Measurements from ENCODE around the gene PDE4D. TPM values are rescaled to one million over a fixed set of nuclear protein-coding genes. Genes with fewer than 3 reads are reported as not detected.
"Not testable (repeated sequence)": the region's sequence is repeated elsewhere in the genome, so short reads cannot be mapped to it uniquely, and the experiment has no call there.

Gene PDE4D
- total and polyA plus RNA-seq, 9 donors, result 21.1 to 65.9 (median 33.0) TPM

GRCh38 chr5:59607138-59607765 is 286.3 kb downstream of the PDE4D start:
- DNase-seq, result no peak
- 88% methylated on average over 1 of the region's 4 CpGs for WGBS (ENCODE audit: insufficient coverage)
- Histone ChIP-seq H3K9me3 (replicated peaks; ENCODE audit: control insufficient read depth, low read depth, low read length) (no peaks in the 10 kb centered on the region), H3K27ac (ENCODE audit: low read length) (no peak overlapping the region), H3K4me1 (ENCODE audit: control insufficient read depth, insufficient read depth, low read length) (no peaks in the 10 kb centered on the region), H3K4me3 (ENCODE audit: low read length) (no peak overlapping the region), H3K36me3 (ENCODE audit: control insufficient read depth, insufficient read depth, low read length) (no peaks in the 10 kb centered on the region), H3K27me3 (ENCODE audit: control insufficient read depth, insufficient read depth, low read length) (no peaks in the 10 kb centered on the region)

- Histone ChIP-seq H3K9me3 (replicated peaks; ENCODE audit: control insufficient read depth, low read depth, low read length) (no peaks in the 10 kb centered on the region), H3K27ac (ENCODE audit: low read length) (no peak overlapping the region)
- no CpG with 5 or more reads among the region's 1 CpG for WGBS (ENCODE audit: insufficient coverage)
Observed at GRCh38 chr5:59605915-59606314, 287.6 kb downstream of the PDE4D start.

GRCh38 chr5:59604111-59604510 is 289.4 kb downstream of the PDE4D start:
- no CpG with 5 or more reads among the region's 4 CpGs for WGBS (ENCODE audit: insufficient coverage)
- H3K27me3 ChIP-seq (ENCODE audit: control insufficient read depth, insufficient read depth, low read length), result no peaks in the 10 kb centered on the region
- no peak for DNase-seq
- no peaks in the 10 kb centered on the region for H3K9me3 ChIP-seq (replicated peaks; ENCODE audit: control insufficient read depth, low read depth, low read length)
- H3K36me3 ChIP-seq (ENCODE audit: control insufficient read depth, insufficient read depth, low read length), result peaks cover 2% of the 10 kb centered on the region
- no peaks in the 10 kb centered on the region for H3K4me1 ChIP-seq (ENCODE audit: control insufficient read depth, insufficient read depth, low read length)
- no peak overlapping the region for H3K27ac ChIP-seq (ENCODE audit: low read length)
- no peak overlapping the region for H3K4me3 ChIP-seq (ENCODE audit: low read length)

More at GRCh38 chr5:59605915-59606314, 287.6 kb downstream of the PDE4D start:
- H3K4me1 ChIP-seq (ENCODE audit: control insufficient read depth, insufficient read depth, low read length), result no peaks in the 10 kb centered on the region
- no peaks in the 10 kb centered on the region for H3K27me3 ChIP-seq (ENCODE audit: control insufficient read depth, insufficient read depth, low read length)
- H3K36me3 ChIP-seq (ENCODE audit: control insufficient read depth, insufficient read depth, low read length), result no peaks in the 10 kb centered on the region
- no peak overlapping the region for H3K4me3 ChIP-seq (ENCODE audit: low read length)
- DNase-seq, result no peak

GRCh38 chr5:59600998-59601397 is 292.5 kb downstream of the PDE4D start:
- WGBS (ENCODE audit: insufficient coverage), result no CpG with 5 or more reads among the region's 3 CpGs
- Histone ChIP-seq H3K27ac (ENCODE audit: low read length) (no peak overlapping the region), H3K4me1 (ENCODE audit: control insufficient read depth, insufficient read depth, low read length) (no peaks in the 10 kb centered on the region), H3K9me3 (replicated peaks; ENCODE audit: control insufficient read depth, low read depth, low read length) (no peaks in the 10 kb centered on the region), H3K36me3 (ENCODE audit: control insufficient read depth, insufficient read depth, low read length) (peaks cover 2% of the 10 kb centered on the region), H3K4me3 (ENCODE audit: low read length) (no peak overlapping the region), H3K27me3 (ENCODE audit: control insufficient read depth, insufficient read depth, low read length) (no peaks in the 10 kb centered on the region)
- DNase-seq, result no peak

GRCh38 chr5:59600153-59600552 is 293.4 kb downstream of the PDE4D start:
- Histone ChIP-seq H3K4me1 (ENCODE audit: control insufficient read depth, insufficient read depth, low read length) (no peaks in the 10 kb centered on the region), H3K4me3 (ENCODE audit: low read length) (no peak overlapping the region), H3K27me3 (ENCODE audit: control insufficient read depth, insufficient read depth, low read length) (no peaks in the 10 kb centered on the region), H3K36me3 (ENCODE audit: control insufficient read depth, insufficient read depth, low read length) (peaks cover 2% of the 10 kb centered on the region), H3K27ac (ENCODE audit: low read length) (no peak overlapping the region), H3K9me3 (replicated peaks; ENCODE audit: control insufficient read depth, low read depth, low read length) (no peaks in the 10 kb centered on the region)
- WGBS (ENCODE audit: insufficient coverage), result no CpG with 5 or more reads among the region's 2 CpGs
- DNase-seq, result no peak

GRCh38 chr5:59599729-59600128 is 293.8 kb downstream of the PDE4D start:
- Histone ChIP-seq H3K4me3 (ENCODE audit: low read length) (no peak overlapping the region), H3K9me3 (replicated peaks; ENCODE audit: control insufficient read depth, low read depth, low read length) (no peaks in the 10 kb centered on the region), H3K36me3 (ENCODE audit: control insufficient read depth, insufficient read depth, low read length) (peaks cover 2% of the 10 kb centered on the region), H3K4me1 (ENCODE audit: control insufficient read depth, insufficient read depth, low read length) (no peaks in the 10 kb centered on the region), H3K27ac (ENCODE audit: low read length) (no peak overlapping the region), H3K27me3 (ENCODE audit: control insufficient read depth, insufficient read depth, low read length) (no peaks in the 10 kb centered on the region)
- 92% methylated on average over 1 of the region's 2 CpGs for WGBS (ENCODE audit: insufficient coverage)
- no peak for DNase-seq

GRCh38 chr5:59598547-59598874 is 295.0 kb downstream of the PDE4D start:
- peaks cover 2% of the 10 kb centered on the region for H3K36me3 ChIP-seq (ENCODE audit: control insufficient read depth, insufficient read depth, low read length)
- peak overlapping the region; percentile 9 for H3K27ac ChIP-seq (ENCODE audit: low read length)
- peak; percentile 21 for DNase-seq
- no peaks in the 10 kb centered on the region for H3K4me1 ChIP-seq (ENCODE audit: control insufficient read depth, insufficient read depth, low read length)
- no peak overlapping the region for H3K4me3 ChIP-seq (ENCODE audit: low read length)
- H3K27me3 ChIP-seq (ENCODE audit: control insufficient read depth, insufficient read depth, low read length), result no peaks in the 10 kb centered on the region
- no peaks in the 10 kb centered on the region for H3K9me3 ChIP-seq (replicated peaks; ENCODE audit: control insufficient read depth, low read depth, low read length)
- no CpG with 5 or more reads among the region's 2 CpGs for WGBS (ENCODE audit: insufficient coverage)

GRCh38 chr5:59597690-59598546 is 295.6 kb downstream of the PDE4D start:
- Histone ChIP-seq H3K36me3 (ENCODE audit: control insufficient read depth, insufficient read depth, low read length) (peaks cover 2% of the 10 kb centered on the region), H3K9me3 (replicated peaks; ENCODE audit: control insufficient read depth, low read depth, low read length) (no peaks in the 10 kb centered on the region), H3K4me3 (ENCODE audit: low read length) (no peak overlapping the region), H3K4me1 (ENCODE audit: control insufficient read depth, insufficient read depth, low read length) (no peaks in the 10 kb centered on the region), H3K27ac (ENCODE audit: low read length) (peak overlapping the region; percentile 9), H3K27me3 (ENCODE audit: control insufficient read depth, insufficient read depth, low read length) (no peaks in the 10 kb centered on the region)
- WGBS (ENCODE audit: insufficient coverage), result 60% methylated on average over 2 of the region's 6 CpGs
- DNase-seq, result no peak

- Histone ChIP-seq H3K36me3 (ENCODE audit: control insufficient read depth, insufficient read depth, low read length) (peaks cover 2% of the 10 kb centered on the region), H3K27ac (ENCODE audit: low read length) (no peak overlapping the region), H3K27me3 (ENCODE audit: control insufficient read depth, insufficient read depth, low read length) (no peaks in the 10 kb centered on the region), H3K4me3 (ENCODE audit: low read length) (no peak overlapping the region), H3K4me1 (ENCODE audit: control insufficient read depth, insufficient read depth, low read length) (no peaks in the 10 kb centered on the region), H3K9me3 (replicated peaks; ENCODE audit: control insufficient read depth, low read depth, low read length) (no peaks in the 10 kb centered on the region)
- DNase-seq, result no peak
- WGBS (ENCODE audit: insufficient coverage), result 100% methylated on average over 1 of the region's 2 CpGs
Observed at GRCh38 chr5:59596586-59597350, 296.8 kb downstream of the PDE4D start.

- not testable (repeated sequence) for DNase-seq; H3K4me3 ChIP-seq (ENCODE audit: low read length); H3K27me3 ChIP-seq (ENCODE audit: control insufficient read depth, insufficient read depth, low read length); H3K4me1 ChIP-seq (ENCODE audit: control insufficient read depth, insufficient read depth, low read length); H3K27ac ChIP-seq (ENCODE audit: low read length); H3K9me3 ChIP-seq (replicated peaks; ENCODE audit: control insufficient read depth, low read depth, low read length); H3K36me3 ChIP-seq (ENCODE audit: control insufficient read depth, insufficient read depth, low read length)
- 100% methylated on average over 2 of the region's 5 CpGs for WGBS (ENCODE audit: insufficient coverage)
Observed at GRCh38 chr5:59594118-59594517, 299.4 kb downstream of the PDE4D start.
